Gastroesophageal sphincter (tissue), 3 donors: ENCODE results near the gene PREX1.

Experiments used
- CTCF ChIP-seq, 4 experiments: fragments of 200-600 bp in 2 of 4; fragments of 450-650 bp in 2 of 4; sonication (generic) in 1 of 4; IDR thresholded peaks; one replicate each; pipeline ENCODE4 v1.5.1; 2017 to 2019; ENCODE audit warnings: antibody characterized with exemption in 4 of 4, mild to moderate bottlenecking in 2 of 4, moderate library complexity in 2 of 4
- EP300 ChIP-seq: sonication (generic); formaldehyde crosslinking; IDR thresholded peaks from one replicate; pipeline ENCODE4 v1.6.1; 2017; ENCODE audit warnings: antibody characterized with exemption, mild to moderate bottlenecking

- no peak for TF ChIP-seq CTCF (IDR thresholded peaks at IDR 0.05)
- TF ChIP-seq EP300: no peak
Observed at GRCh38 chr20:48794360-48794759, 33.4 kb downstream of the PREX1 start.
